H1 (cell line): ENCODE data around the gene FEZF1.

Experiments used
- CTCF ChIP-seq, 3 experiments: IDR thresholded peaks; 1 replicate in 2 of 3; 2 replicates in 1 of 3; pipeline versions ENCODE4 v1.5.1 to v1.6.1; 2011; ENCODE audit warnings: low read length in 3 of 3, mild to moderate bottlenecking in 3 of 3, inconsistent platforms in 2 of 3, low read depth in 1 of 3, moderate library complexity in 1 of 3; ENCODE audit not compliant: insufficient read depth in 1 of 3; ENCODE audit errors: control extremely low read depth in 1 of 3
- EP300 ChIP-seq, 2 experiments: IDR thresholded peaks; 1 replicate in 1 of 2; 2 replicates in 1 of 2; pipeline ENCODE4 v1.6.1; 2011 to 2012; ENCODE audit warnings: low read depth in 2 of 2, low read length in 2 of 2, mild to moderate bottlenecking in 2 of 2, borderline replicate concordance in 1 of 2, inconsistent platforms in 1 of 2, moderate library complexity in 1 of 2
- HDAC2 ChIP-seq, 2 experiments: fragments of 300-600 bp in 1 of 2; sonication (generic) in 1 of 2; IDR thresholded peaks; 2 replicates each; pipeline ENCODE4 v1.6.1; 2011 to 2012; ENCODE audit warnings: low read depth in 2 of 2, low read length in 2 of 2, mild to moderate bottlenecking in 2 of 2, moderate library complexity in 2 of 2, borderline replicate concordance in 1 of 2, inconsistent platforms in 1 of 2
- JUND ChIP-seq: IDR thresholded peaks from 2 replicates; pipeline ENCODE4 v1.6.1; 2011; ENCODE audit warnings: mild to moderate bottlenecking, improper control_type of control experiment, low read length
- POLR2A ChIP-seq, 2 experiments: IDR thresholded peaks; 1 replicate in 1 of 2; 2 replicates in 1 of 2; pipeline ENCODE4 v1.6.1; 2011; ENCODE audit warnings: low read depth in 2 of 2, low read length in 2 of 2, mild to moderate bottlenecking in 2 of 2; ENCODE audit errors: control extremely low read depth in 1 of 2
- POLR2AphosphoS5 ChIP-seq: IDR thresholded peaks from 2 replicates; pipeline ENCODE4 v1.6.1; 2011; ENCODE audit warnings: low read depth, low read length

- TF ChIP-seq HDAC2 (IDR thresholded peaks at IDR 0.05; ENCODE audit: borderline replicate concordance in 1 of 2, low read depth in 2 of 2, low read length in 2 of 2), result 0 out of 4 replicates have a peak, but pooled peaks of 1 of the 2 experiments have one; percentile 43
- TF ChIP-seq JUND, result no peak
- TF ChIP-seq CTCF (IDR thresholded peaks at IDR 0.05; ENCODE audit: control extremely low read depth in 1 of 3, insufficient read depth in 1 of 3, low read depth in 1 of 3, low read length in 3 of 3), result no peak
- TF ChIP-seq EP300 (IDR thresholded peaks at IDR 0.05; ENCODE audit: borderline replicate concordance in 1 of 2, low read depth in 2 of 2, low read length in 2 of 2), result no peak
- no peak for TF ChIP-seq POLR2A (IDR thresholded peaks at IDR 0.05; ENCODE audit: control extremely low read depth in 1 of 2, low read depth in 2 of 2, low read length in 2 of 2)
- no peak for TF ChIP-seq POLR2AphosphoS5
Measured at GRCh38 chr7:122299624-122300210, 4.8 kb downstream of the FEZF1 start.
